DOHH2 (cell line): ENCODE measurements around the gene AKAP13.

Experiments used
- H3F3A ChIP-seq: fragments of 200-600 bp; sonication (generic), shearing (Covaris generic); 2 replicates; pipeline ENCODE4 v1.6.0; 2016; ENCODE audit warnings: antibody characterized with exemption, mild to moderate bottlenecking; ENCODE audit not compliant: control insufficient read depth, insufficient read depth
- H3K27ac ChIP-seq: fragments of 200-600 bp; sonication (generic); 2 replicates; pipeline ENCODE4 v1.5.1; 2014; ENCODE audit warnings: low read depth, mild to moderate bottlenecking, low read length, moderate library complexity
- H3K27me3 ChIP-seq: fragments of 200-600 bp; sonication (generic); 2 replicates; pipeline ENCODE4 v1.6.1; 2014; ENCODE audit warnings: mild to moderate bottlenecking, low read length, mixed read lengths; ENCODE audit not compliant: control insufficient read depth
- H3K36me3 ChIP-seq: fragments of 200-600 bp; sonication (generic); 2 replicates; pipeline ENCODE4 v1.6.1; 2014; ENCODE audit warnings: mild to moderate bottlenecking, low read length, moderate library complexity, mixed read lengths; ENCODE audit not compliant: control insufficient read depth
- H3K4me1 ChIP-seq: fragments of 200-600 bp; sonication (generic); 2 replicates; pipeline ENCODE4 v1.6.1; 2014; ENCODE audit warnings: mild to moderate bottlenecking, low read length, mixed read lengths; ENCODE audit not compliant: control insufficient read depth
- H3K4me2 ChIP-seq: fragments of 200-600 bp; sonication (generic); 2 replicates; pipeline ENCODE4 v1.6.0; 2014; ENCODE audit warnings: mild to moderate bottlenecking, low read length, moderate library complexity
- H3K4me3 ChIP-seq: fragments of 200-600 bp; sonication (generic); 2 replicates; pipeline ENCODE4 v1.5.1; 2014; ENCODE audit warnings: mild to moderate bottlenecking, low read length, mixed read lengths
- H3K79me2 ChIP-seq: fragments of 200-600 bp; sonication (generic); 2 replicates; pipeline ENCODE4 v1.6.1; 2014; ENCODE audit warnings: mild to moderate bottlenecking, low read length, mixed read lengths; ENCODE audit not compliant: control insufficient read depth
- H3K9me2 ChIP-seq: fragments of 200-600 bp; sonication (generic); replicated peaks from 2 replicates; pipeline ENCODE4 v1.6.1; 2014; ENCODE audit warnings: mild to moderate bottlenecking, low read length, mixed read lengths; ENCODE audit not compliant: control insufficient read depth
- H3K9me3 ChIP-seq: fragments of 200-600 bp; sonication (generic); 2 replicates; pipeline ENCODE4 v1.6.1; 2014; ENCODE audit warnings: antibody characterized with exemption, low read length, mixed read lengths; ENCODE audit not compliant: control insufficient read depth, insufficient read depth
- H4K20me1 ChIP-seq: fragments of 200-600 bp; sonication (generic); 2 replicates; pipeline ENCODE4 v1.6.0; 2014; ENCODE audit warnings: low read depth, mild to moderate bottlenecking, antibody characterized with exemption, low read length, moderate library complexity; ENCODE audit not compliant: control insufficient read depth, insufficient read depth
- CTCF ChIP-seq: fragments of 200-600 bp; sonication (generic); IDR thresholded peaks from one replicate; pipeline ENCODE4 v1.5.1; 2014; ENCODE audit warnings: antibody characterized with exemption, mild to moderate bottlenecking, low read depth, low read length; ENCODE audit not compliant: poor library complexity, severe bottlenecking
- EZH2phosphoT487 ChIP-seq: fragments of 200-600 bp; sonication (generic); IDR thresholded peaks from 2 replicates; pipeline ENCODE4 v1.6.1; 2017; ENCODE audit warnings: borderline replicate concordance, mild to moderate bottlenecking, antibody characterized with exemption, low read length, moderate library complexity, mixed read lengths

AKAP13 gene

DNA sequence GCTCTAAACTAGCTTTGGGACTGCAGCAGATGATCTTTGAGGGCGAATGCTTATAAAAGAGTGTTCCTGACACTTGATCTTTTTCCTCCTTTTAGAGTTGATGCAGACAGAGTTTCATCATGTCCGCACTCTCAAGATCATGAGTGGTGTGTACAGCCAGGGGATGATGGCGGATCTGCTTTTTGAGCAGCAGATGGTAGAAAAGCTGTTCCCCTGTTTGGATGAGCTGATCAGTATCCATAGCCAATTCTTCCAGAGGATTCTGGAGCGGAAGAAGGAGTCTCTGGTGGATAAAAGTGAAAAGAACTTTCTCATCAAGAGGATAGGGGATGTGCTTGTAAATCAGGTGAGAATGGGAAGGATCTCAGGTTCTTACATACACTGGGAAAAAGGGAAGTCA is 338.6 kb downstream of the AKAP13 start:
- peak overlapping the region; percentile 72 for H3K4me2 ChIP-seq

DNA sequence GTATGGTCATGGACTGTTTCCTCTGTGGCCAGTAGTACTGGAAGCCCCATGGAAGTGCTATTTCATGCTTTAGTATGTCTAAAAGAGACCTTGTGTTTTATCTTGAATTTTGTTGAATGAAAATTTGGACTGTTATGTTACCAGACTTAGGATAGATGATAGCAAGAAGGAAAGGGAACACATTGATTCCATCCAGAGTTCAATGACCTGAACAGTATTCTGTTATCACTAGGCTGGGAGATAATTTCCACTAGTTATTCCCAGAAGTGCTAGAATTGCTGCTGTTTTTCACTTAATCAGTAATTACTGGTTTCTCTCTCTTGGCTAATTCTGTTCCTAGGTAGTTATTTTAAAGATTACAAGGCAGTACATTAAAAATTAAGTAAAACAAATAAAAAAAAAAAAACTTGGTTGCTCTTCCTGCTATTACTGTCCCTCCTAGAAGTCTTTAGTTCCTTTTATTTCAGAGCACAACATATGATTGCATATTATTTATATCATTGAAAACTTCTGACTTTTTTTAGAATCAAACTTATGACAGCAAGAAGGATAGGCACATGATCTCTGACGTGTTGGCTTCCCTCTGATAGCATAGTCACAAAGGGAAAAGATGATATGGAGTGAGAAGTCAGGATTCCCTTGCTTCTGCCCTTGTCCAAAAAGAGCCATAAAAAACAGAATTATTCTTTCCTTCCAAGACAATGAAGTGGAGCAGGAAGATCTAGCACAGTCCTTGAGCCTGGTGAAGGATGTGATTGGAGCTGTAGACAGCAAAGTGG is 342.2 kb downstream of the AKAP13 start:
- no peak for TF ChIP-seq EZH2phosphoT487
- no peak for TF ChIP-seq CTCF
- H3K79me2 ChIP-seq = peaks cover 17% of the 10 kb centered on the region

More for the DNA sequence above, 338.6 kb downstream of the AKAP13 start:
- Histone ChIP-seq H3K9me2 (no peaks in the 10 kb centered on the region), H3K79me2 (peaks cover 18% of the 10 kb centered on the region), H3K27me3 (no peaks in the 10 kb centered on the region), H3K36me3 (peaks cover 92% of the 10 kb centered on the region), H3K9me3 (no peaks in the 10 kb centered on the region), H3K27ac (peak overlapping the region; percentile 80), H3F3A (peaks cover 31% of the 10 kb centered on the region), H3K4me1 (peaks cover 44% of the 10 kb centered on the region), H4K20me1 (no peaks in the 10 kb centered on the region), H3K4me3 (peak overlapping the region; percentile 53)
- TF ChIP-seq EZH2phosphoT487 = no peak
- no peak for TF ChIP-seq CTCF

DNA sequence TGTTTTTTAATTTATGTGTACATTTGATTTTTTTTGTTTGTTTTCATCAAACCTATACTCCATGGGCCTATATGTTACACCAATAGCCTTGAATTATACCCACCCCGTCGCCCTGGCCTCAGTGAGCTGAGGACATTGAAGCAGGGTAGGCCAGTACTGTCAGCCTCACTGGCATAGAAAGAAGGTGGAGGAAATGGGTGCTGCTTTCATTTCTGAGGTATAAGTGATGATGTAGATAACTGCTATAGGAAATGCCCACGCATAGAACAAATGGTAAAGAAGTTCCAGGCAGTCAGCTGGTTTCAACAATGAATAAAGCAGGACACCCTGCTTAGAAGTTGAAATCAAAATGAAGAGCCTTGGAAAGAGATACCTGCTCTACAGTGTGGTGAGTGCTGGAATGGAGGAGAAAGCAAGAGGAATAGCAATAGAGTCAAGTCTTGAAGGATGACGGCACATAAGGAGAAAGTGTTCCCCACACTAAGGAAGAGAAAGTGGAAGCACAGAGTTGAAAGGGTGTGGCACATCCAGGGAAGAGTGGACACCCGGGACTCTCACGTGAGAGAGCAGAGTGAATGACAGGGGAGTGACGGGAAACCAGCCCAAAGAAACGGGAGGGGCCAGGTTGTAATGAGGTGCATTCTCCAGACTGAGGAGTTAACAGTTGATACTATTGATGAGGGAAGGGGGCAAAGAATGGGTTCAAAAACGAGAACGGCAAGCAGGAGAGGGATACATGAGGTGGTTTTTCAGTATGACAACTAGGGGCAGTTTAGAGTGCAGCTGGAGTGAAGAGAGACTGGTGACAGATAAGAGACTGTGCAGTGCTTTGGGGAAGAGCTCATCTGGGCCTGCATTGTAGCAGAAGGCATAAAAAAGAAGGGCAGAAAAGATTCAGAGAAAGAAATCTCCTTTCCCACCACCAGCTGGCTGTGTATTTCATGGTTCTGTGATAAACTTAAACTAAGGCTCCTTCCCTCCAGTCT is 343.9 kb downstream of the AKAP13 start:
- Histone ChIP-seq H3K4me1 (peaks cover 4% of the 10 kb centered on the region), H3K27me3 (no peaks in the 10 kb centered on the region), H3K79me2 (peaks cover 6% of the 10 kb centered on the region), H3F3A (peaks cover 10% of the 10 kb centered on the region; the same call in 1 of the 2 replicates), H3K36me3 (peaks cover 97% of the 10 kb centered on the region), H3K4me3 (no peak overlapping the region), H3K27ac (no peak overlapping the region), H4K20me1 (no peaks in the 10 kb centered on the region), H3K9me3 (no peaks in the 10 kb centered on the region), H3K9me2 (no peaks in the 10 kb centered on the region), H3K4me2 (no peak overlapping the region)
- TF ChIP-seq CTCF (no peak), EZH2phosphoT487 (no peak)

More for the DNA sequence above, 342.2 kb downstream of the AKAP13 start:
- Histone ChIP-seq H3K9me3 (no peaks in the 10 kb centered on the region), H3K36me3 (peaks cover 99% of the 10 kb centered on the region), H3F3A (peaks cover 16% of the 10 kb centered on the region), H4K20me1 (no peaks in the 10 kb centered on the region), H3K4me3 (no peak overlapping the region), H3K4me1 (peaks cover 21% of the 10 kb centered on the region), H3K4me2 (no peak overlapping the region), H3K27me3 (no peaks in the 10 kb centered on the region), H3K9me2 (no peaks in the 10 kb centered on the region), H3K27ac (no peak overlapping the region)
